Osteoblast (primary cell): ENCODE measurements around the gene GRIA4. TPM values are rescaled to one million over a fixed set of nuclear protein-coding genes. Genes with fewer than 3 reads are reported as not detected.
A peak's percentile ranks its signal among the peaks of the same experiment; 100 is the strongest.

ENCODE experiments used
- DNase-seq: peaks from one replicate; pipeline ENCODE4 v3.0.0; 2011; ENCODE audit warnings: low spot score, mixed read lengths; ENCODE audit not compliant: insufficient read length; ENCODE audit errors: missing footprints
- H2AFZ ChIP-seq: 2 replicates; pipeline ENCODE4 v1.6.0; 2011; ENCODE audit warnings: mild to moderate bottlenecking, low read length
- H3K27ac ChIP-seq: 2 replicates; pipeline ENCODE4 v1.5.1; 2011; ENCODE audit warnings: mild to moderate bottlenecking, low read depth, low read length, moderate library complexity
- H3K27me3 ChIP-seq: 2 replicates; pipeline ENCODE4 v1.6.0; 2012; ENCODE audit warnings: mild to moderate bottlenecking, control low read depth, inconsistent platforms, low read length, moderate library complexity; ENCODE audit not compliant: insufficient read depth
- H3K36me3 ChIP-seq: 2 replicates; pipeline ENCODE4 v1.5.1; 2011; ENCODE audit warnings: mild to moderate bottlenecking, low read length, control low read depth, moderate library complexity; ENCODE audit not compliant: insufficient read depth
- H3K4me1 ChIP-seq: 2 replicates; pipeline ENCODE4 v1.5.1; 2011; ENCODE audit warnings: mild to moderate bottlenecking, low read length, control low read depth, moderate library complexity; ENCODE audit not compliant: insufficient read depth
- H3K4me2 ChIP-seq: 2 replicates; pipeline ENCODE4 v1.6.0; 2011; ENCODE audit warnings: mild to moderate bottlenecking, low read length; ENCODE audit not compliant: insufficient read depth
- H3K4me3 ChIP-seq: fragments of 200-600 bp; sonication (generic); 3 replicates; pipeline ENCODE4 v1.5.1; 2012; ENCODE audit warnings: mild to moderate bottlenecking, low read length, inconsistent platforms; ENCODE audit not compliant: insufficient read depth
- H3K79me2 ChIP-seq: 2 replicates; pipeline ENCODE4 v1.6.0; 2012; ENCODE audit warnings: mild to moderate bottlenecking, low read length, control low read depth, inconsistent platforms; ENCODE audit not compliant: insufficient read depth
- H3K9me3 ChIP-seq: 2 replicates; pipeline ENCODE4 v1.5.1; 2011; ENCODE audit warnings: low read depth, low read length, control low read depth
- H4K20me1 ChIP-seq: 2 replicates; pipeline ENCODE4 v1.6.0; 2012; ENCODE audit warnings: mild to moderate bottlenecking, low read length, control low read depth; ENCODE audit not compliant: insufficient read depth
- small RNA-seq: library from RNA; depleted of rRNA; stranded (forward); fragments of <200 nt; gene quantifications from one replicate; pipeline ENCODE3, GENCODE V24; 2012
- total RNA-seq: library from RNA; depleted of rRNA; stranded (reverse); fragments of >200 nt; gene quantifications from 2 replicates; pipeline ENCODE4 v1.2.3, GENCODE V29; 2012
- TF ChIP-seq, protein P1 (sequence below): IDR thresholded peaks from 2 replicates; pipeline ENCODE4 v1.5.1; 2011; ENCODE audit warnings: mild to moderate bottlenecking, low read depth, low read length, moderate library complexity; ENCODE audit errors: extremely low read depth

The GRIA4 gene
- total RNA-seq, 1 donor: not detected

DNA sequence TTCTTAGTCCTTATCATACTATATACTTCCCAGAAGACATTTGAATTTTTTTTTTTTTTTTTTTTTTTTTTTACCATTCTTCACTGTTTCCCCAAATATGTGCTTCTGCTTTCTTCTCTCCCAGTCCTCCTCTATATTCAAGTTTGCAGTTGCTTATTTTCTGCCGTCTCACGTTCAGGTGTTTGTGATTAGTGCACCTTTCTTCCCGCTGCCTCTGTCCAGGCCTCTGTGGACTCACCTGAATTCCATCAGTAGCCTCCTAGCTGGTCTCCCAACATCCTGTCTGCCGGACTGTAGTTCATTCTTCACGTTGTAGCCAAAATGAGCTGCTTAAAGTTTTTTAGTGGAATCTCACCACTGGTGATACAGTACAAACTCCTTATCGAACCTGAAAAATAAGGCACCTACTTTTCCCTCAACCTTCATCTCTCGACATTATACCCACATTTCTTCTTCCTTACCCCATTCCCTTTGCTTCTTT lies 413.0 kb downstream of the GRIA4 start:
- Histone ChIP-seq H3K4me2 (peak overlapping the region; percentile 80), H3K27ac (peak overlapping the region; percentile 45), H3K79me2 (peaks cover 39% of the 10 kb centered on the region), H2AFZ (peak overlapping the region; percentile 94), H3K4me1 (peaks cover 5% of the 10 kb centered on the region), H3K27me3 (no peaks in the 10 kb centered on the region), H4K20me1 (no peaks in the 10 kb centered on the region), H3K9me3 (no peaks in the 10 kb centered on the region), H3K36me3 (no peaks in the 10 kb centered on the region), H3K4me3 (peak overlapping the region; percentile 96)
- no peak for DNase-seq
- TF ChIP-seq, protein P1, sequence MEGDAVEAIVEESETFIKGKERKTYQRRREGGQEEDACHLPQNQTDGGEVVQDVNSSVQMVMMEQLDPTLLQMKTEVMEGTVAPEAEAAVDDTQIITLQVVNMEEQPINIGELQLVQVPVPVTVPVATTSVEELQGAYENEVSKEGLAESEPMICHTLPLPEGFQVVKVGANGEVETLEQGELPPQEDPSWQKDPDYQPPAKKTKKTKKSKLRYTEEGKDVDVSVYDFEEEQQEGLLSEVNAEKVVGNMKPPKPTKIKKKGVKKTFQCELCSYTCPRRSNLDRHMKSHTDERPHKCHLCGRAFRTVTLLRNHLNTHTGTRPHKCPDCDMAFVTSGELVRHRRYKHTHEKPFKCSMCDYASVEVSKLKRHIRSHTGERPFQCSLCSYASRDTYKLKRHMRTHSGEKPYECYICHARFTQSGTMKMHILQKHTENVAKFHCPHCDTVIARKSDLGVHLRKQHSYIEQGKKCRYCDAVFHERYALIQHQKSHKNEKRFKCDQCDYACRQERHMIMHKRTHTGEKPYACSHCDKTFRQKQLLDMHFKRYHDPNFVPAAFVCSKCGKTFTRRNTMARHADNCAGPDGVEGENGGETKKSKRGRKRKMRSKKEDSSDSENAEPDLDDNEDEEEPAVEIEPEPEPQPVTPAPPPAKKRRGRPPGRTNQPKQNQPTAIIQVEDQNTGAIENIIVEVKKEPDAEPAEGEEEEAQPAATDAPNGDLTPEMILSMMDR: no peak

DNA sequence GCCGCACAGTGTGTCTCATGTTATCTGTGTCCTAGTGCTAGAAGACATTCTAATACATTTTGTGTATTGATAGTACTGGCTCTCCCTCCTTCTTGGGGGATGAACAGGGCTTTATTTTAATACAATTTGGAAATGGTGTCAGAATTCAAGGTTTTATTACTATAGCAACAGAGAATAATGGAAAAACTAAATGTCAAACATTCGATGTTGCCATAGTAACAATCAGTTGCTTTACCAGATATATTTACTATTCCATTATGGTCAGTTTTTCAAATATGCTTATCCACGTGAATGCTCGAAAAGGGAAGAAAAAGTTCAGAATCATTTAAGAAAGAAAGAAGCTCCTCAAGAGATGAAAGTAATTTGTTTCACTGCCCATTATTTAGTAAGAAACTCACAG lies 420.7 kb downstream of the GRIA4 start:
- Histone ChIP-seq H3K4me3 (no peak overlapping the region), H3K9me3 (no peaks in the 10 kb centered on the region), H4K20me1 (no peaks in the 10 kb centered on the region), H3K79me2 (no peaks in the 10 kb centered on the region), H3K4me2 (no peak overlapping the region), H3K27me3 (no peaks in the 10 kb centered on the region), H3K27ac (no peak overlapping the region), H3K4me1 (no peaks in the 10 kb centered on the region), H2AFZ (no peak overlapping the region), H3K36me3 (no peaks in the 10 kb centered on the region)
- no peak for DNase-seq
- TF ChIP-seq, protein P1: no peak

DNA sequence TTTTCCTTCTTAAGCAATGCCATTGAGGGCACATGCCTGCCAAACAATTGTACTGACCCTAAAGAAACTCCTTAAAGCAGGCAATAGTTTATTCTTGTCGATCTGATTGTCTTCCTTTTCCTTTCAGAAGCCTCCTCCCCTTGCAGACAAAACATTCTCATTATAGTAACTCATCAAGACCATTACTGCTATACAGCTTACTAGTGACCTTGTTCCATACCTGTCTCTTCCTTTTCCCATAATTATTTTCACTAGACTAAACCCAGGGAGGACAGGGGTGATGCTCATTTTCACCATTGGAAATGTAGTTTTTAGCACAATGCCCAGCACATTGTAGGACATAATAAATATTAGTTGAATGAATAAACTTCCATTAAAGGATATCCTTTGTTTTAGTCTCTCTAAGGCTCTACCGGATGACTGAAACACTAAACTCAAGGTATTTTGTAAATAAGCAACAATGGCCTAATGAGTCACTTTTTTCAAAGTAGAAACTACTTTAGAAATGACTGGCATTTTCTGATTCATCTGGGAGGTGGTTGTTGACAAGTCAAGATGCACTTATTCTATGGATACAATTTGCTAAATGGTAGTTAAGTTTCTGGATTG lies 421.4 kb downstream of the GRIA4 start:
- TF ChIP-seq, protein P1: no peak
- no peaks in the 10 kb centered on the region for H3K36me3 ChIP-seq
- H3K27me3 ChIP-seq: no peaks in the 10 kb centered on the region
- no peak overlapping the region for H3K27ac ChIP-seq
- DNase-seq: no peak
- no peak overlapping the region for H2AFZ ChIP-seq
- H3K4me2 ChIP-seq: no peak overlapping the region
- no peaks in the 10 kb centered on the region for H4K20me1 ChIP-seq
- H3K9me3 ChIP-seq: no peaks in the 10 kb centered on the region
- H3K79me2 ChIP-seq: no peaks in the 10 kb centered on the region
- H3K4me1 ChIP-seq: no peaks in the 10 kb centered on the region
- no peak overlapping the region for H3K4me3 ChIP-seq

Small RNAs within 50 kb of the gene (small RNA-seq; reads per million reads assigned to genes)
- gene RNU4-55P: not detected
- not detected for gene RNU6-277P
